ENCODE measurements around the gene RAB7B.

- no peak for TF ChIP-seq CTCF (IDR thresholded peaks at IDR 0.05; ENCODE audit: low read length)
- TF ChIP-seq EZH2 (optimal IDR thresholded peaks at IDR 0.05; ENCODE audit: low read depth, low read length) = no peak
- TF ChIP-seq EZH2phosphoT487 (IDR thresholded peaks at IDR 0.05; ENCODE audit: low read length) = no peak
These were observed 6.9 kb upstream of the RAB7B start for GRCh38 chr1:206010060-206010459.

Data from MM.1S (cell line).